ENCODE results near the gene STX11. TPM values are rescaled to one million over a fixed set of nuclear protein-coding genes. Genes with fewer than 3 reads are reported as not detected.

The STX11 gene
- total RNA-seq, 1 experiment from 2014 or later: 0.17 TPM

DNA sequence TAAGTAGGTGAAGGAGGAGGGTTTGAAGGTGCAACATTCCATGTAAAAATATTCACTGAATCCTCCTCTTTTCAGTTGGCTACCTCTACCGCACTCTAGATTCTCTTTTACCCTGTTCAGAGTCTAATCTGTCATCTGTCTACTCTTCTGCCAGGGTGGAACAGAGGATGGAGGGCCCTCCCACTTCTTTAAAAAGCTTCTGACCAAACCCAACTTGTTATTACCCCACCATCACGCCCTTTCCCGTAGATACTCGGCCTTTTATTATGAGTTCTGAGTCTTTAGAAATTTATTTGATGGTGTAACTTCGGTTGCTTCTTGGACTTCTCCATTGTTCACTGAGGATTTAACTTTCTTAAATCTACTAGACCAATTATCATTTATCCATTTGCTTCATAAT, 11.7 kb downstream of the STX11 start:
- Histone ChIP-seq H4K20me1 (ENCODE audit: insufficient read depth) (no peaks in the 10 kb centered on the region), H3K4me3 (no peak overlapping the region), H3F3A (ENCODE audit: insufficient read depth, low read depth) (no peaks in the 10 kb centered on the region), H2AFZ (no peak overlapping the region), H3K4me2 (no peak overlapping the region), H3K79me2 (ENCODE audit: low read depth) (no peaks in the 10 kb centered on the region), H3K27ac (no peak overlapping the region), H3K4me1 (replicated peaks; ENCODE audit: insufficient read depth) (0 out of 2 replicates have a peak, but pooled peaks cover 5% of the 10 kb centered on the region), H3K9me2 (ENCODE audit: insufficient read depth) (no peaks in the 10 kb centered on the region), H3K36me3 (ENCODE audit: low read depth) (no peaks in the 10 kb centered on the region), H3K27me3 (ENCODE audit: insufficient read depth, low read depth) (no peaks in the 10 kb centered on the region), H3K9me3 (ENCODE audit: insufficient read depth, low read depth) (no peaks in the 10 kb centered on the region)
- ChIA-PET CTCF (no interaction called here), POLR2A (ENCODE audit: unreplicated experiment) (no interaction called here)
- TF ChIP-seq, protein P1, sequence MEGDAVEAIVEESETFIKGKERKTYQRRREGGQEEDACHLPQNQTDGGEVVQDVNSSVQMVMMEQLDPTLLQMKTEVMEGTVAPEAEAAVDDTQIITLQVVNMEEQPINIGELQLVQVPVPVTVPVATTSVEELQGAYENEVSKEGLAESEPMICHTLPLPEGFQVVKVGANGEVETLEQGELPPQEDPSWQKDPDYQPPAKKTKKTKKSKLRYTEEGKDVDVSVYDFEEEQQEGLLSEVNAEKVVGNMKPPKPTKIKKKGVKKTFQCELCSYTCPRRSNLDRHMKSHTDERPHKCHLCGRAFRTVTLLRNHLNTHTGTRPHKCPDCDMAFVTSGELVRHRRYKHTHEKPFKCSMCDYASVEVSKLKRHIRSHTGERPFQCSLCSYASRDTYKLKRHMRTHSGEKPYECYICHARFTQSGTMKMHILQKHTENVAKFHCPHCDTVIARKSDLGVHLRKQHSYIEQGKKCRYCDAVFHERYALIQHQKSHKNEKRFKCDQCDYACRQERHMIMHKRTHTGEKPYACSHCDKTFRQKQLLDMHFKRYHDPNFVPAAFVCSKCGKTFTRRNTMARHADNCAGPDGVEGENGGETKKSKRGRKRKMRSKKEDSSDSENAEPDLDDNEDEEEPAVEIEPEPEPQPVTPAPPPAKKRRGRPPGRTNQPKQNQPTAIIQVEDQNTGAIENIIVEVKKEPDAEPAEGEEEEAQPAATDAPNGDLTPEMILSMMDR (conservative IDR thresholded peaks at IDR 0.05): no peak
- TF ChIP-seq EZH2 (IDR thresholded peaks at IDR 0.05; ENCODE audit: low read depth): no peak
- intact Hi-C loops (cut with micrococcal nuclease; ENCODE audit: unreplicated experiment): no loop called here
- no peak for DNase-seq
- BruUV-seq (replicated peaks): no TSS peak

DNA sequence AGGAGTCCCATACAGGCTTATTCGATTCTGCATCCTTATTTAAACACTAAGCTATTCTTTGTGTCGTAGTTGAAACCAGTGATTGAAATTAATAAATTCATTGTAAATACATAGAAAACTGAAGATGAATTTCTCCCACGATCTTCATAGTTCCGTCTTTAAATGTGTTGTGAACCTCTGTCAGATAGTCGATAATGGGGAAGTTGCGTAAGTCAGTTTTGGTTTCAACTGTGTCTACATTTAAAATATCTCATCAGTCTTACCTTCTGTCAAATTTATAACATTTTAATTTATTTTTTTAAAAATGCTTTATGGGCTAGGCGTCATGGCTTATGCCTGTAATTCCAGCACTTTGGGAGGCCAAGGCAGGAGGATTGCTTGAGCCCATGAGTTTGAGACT, 12.7 kb downstream of the STX11 start:
- H3K9me3 ChIP-seq (ENCODE audit: insufficient read depth, low read depth): no peaks in the 10 kb centered on the region
- TF ChIP-seq, protein P1 (conservative IDR thresholded peaks at IDR 0.05): no peak
- TF ChIP-seq EZH2 (IDR thresholded peaks at IDR 0.05; ENCODE audit: low read depth): no peak
- H3K9me2 ChIP-seq (ENCODE audit: insufficient read depth): no peaks in the 10 kb centered on the region
- H3K79me2 ChIP-seq (ENCODE audit: low read depth): no peaks in the 10 kb centered on the region
- intact Hi-C loops (cut with micrococcal nuclease; ENCODE audit: unreplicated experiment): no loop called here
- ChIA-PET POLR2A (ENCODE audit: unreplicated experiment) (no interaction called here), CTCF (no interaction called here)
- H4K20me1 ChIP-seq (ENCODE audit: insufficient read depth): no peaks in the 10 kb centered on the region
- 0 out of 2 replicates have a peak, but pooled peaks cover 3% of the 10 kb centered on the region for H3K4me1 ChIP-seq (replicated peaks; ENCODE audit: insufficient read depth)
- H3K4me3 ChIP-seq: no peak overlapping the region
- no TSS peak for BruUV-seq (replicated peaks)
- H2AFZ ChIP-seq: no peak overlapping the region
- no peak overlapping the region for H3K27ac ChIP-seq
- H3K36me3 ChIP-seq (ENCODE audit: low read depth): no peaks in the 10 kb centered on the region
- H3K4me2 ChIP-seq: no peak overlapping the region
- H3K27me3 ChIP-seq (ENCODE audit: insufficient read depth, low read depth): no peaks in the 10 kb centered on the region
- no peak for DNase-seq
- no peaks in the 10 kb centered on the region for H3F3A ChIP-seq (ENCODE audit: insufficient read depth, low read depth)

DNA sequence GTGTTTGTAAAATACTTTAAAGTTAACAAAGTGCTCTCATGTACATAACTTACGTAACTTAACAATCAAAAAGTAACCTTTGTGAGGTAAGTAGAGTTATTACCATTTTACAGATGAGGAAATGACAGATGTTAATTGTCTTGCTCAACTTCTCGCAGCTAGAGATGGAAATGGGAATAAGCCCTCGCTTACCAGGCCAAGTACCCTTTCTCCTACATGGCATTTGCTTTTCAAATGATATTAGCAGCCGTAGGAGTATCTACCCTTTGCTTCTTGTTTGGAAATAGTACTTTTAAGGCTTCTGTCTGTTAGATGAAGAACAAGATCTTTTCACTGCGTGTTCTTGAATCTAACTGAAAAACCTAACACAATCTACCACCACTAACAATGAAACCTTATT, 15.5 kb downstream of the STX11 start:
- H3K4me3 ChIP-seq: no peak overlapping the region
- POLR2A ChIA-PET (ENCODE audit: unreplicated experiment): interaction anchor here (0.6 kb wide), 1 partner anchor 12 kb away, joined by 10 read pairs; no protein-coding TSS in a partner anchor
- H3K9me2 ChIP-seq (ENCODE audit: insufficient read depth): no peaks in the 10 kb centered on the region
- H3K27me3 ChIP-seq (ENCODE audit: insufficient read depth, low read depth): no peaks in the 10 kb centered on the region
- H3K9me3 ChIP-seq (ENCODE audit: insufficient read depth, low read depth): no peaks in the 10 kb centered on the region
- no TSS peak for BruUV-seq (replicated peaks)
- CTCF ChIA-PET: interaction anchor here (0.7 kb wide), 1 partner anchor 132 kb away, joined by 3 read pairs; no protein-coding TSS in a partner anchor
- TF ChIP-seq, protein P1 (conservative IDR thresholded peaks at IDR 0.05): no peak
- TF ChIP-seq EZH2 (IDR thresholded peaks at IDR 0.05; ENCODE audit: low read depth): no peak
- H4K20me1 ChIP-seq (ENCODE audit: insufficient read depth): no peaks in the 10 kb centered on the region
- H3K36me3 ChIP-seq (ENCODE audit: low read depth): no peaks in the 10 kb centered on the region
- H3K27ac ChIP-seq: no peak overlapping the region
- no peaks in the 10 kb centered on the region for H3K4me1 ChIP-seq (replicated peaks; ENCODE audit: insufficient read depth)
- no peaks in the 10 kb centered on the region for H3F3A ChIP-seq (ENCODE audit: insufficient read depth, low read depth)
- intact Hi-C loops (cut with micrococcal nuclease; ENCODE audit: unreplicated experiment): no loop called here
- H2AFZ ChIP-seq: no peak overlapping the region
- DNase-seq: no peak
- no peak overlapping the region for H3K4me2 ChIP-seq
- H3K79me2 ChIP-seq (ENCODE audit: low read depth): no peaks in the 10 kb centered on the region
